ENCODE measurements around the gene ENPEP.
"Not testable (repeated sequence)": the region's sequence is repeated elsewhere in the genome, so short reads cannot be mapped to it uniquely, and the experiment has no call there.

ENPEP gene

GRCh38 chr4:110475881-110476818, at the start of gene ENPEP:
ENPEP (plus strand) TSS chr4:110476155; CDS start chr4:110476415, 260 bp downstream.
- peak within 1 kb of the TSS; percentile 50 for H3K4me3 ChIP-seq (ENCODE audit: control insufficient read depth, low read depth, low read length)
- TF ChIP-seq CTCF (IDR thresholded peaks at IDR 0.05; ENCODE audit: control insufficient read depth, insufficient read depth, low read depth, low read length, missing control alignments), result no peak
- no peak for DNase-seq (ENCODE audit: low read depth)

- not testable (repeated sequence) for DNase-seq (ENCODE audit: low read depth); H3K4me3 ChIP-seq (ENCODE audit: control insufficient read depth, low read depth, low read length)
These were observed 44.1 kb upstream of the ENPEP start for GRCh38 chr4:110431805-110432204.

- not testable (repeated sequence) for H3K4me3 ChIP-seq (ENCODE audit: control insufficient read depth, low read depth, low read length); DNase-seq (ENCODE audit: low read depth)
These were observed 38.7 kb upstream of the ENPEP start for GRCh38 chr4:110437292-110437691.

GRCh38 chr4:110439209-110439608, 36.7 kb upstream of the ENPEP start:
- not testable (repeated sequence) for H3K4me3 ChIP-seq (ENCODE audit: control insufficient read depth, low read depth, low read length); DNase-seq (ENCODE audit: low read depth)

- no peak for TF ChIP-seq CTCF (IDR thresholded peaks at IDR 0.05; ENCODE audit: control insufficient read depth, insufficient read depth, low read depth, low read length, missing control alignments)
- no peak for DNase-seq (ENCODE audit: low read depth)
- no peak overlapping the region for H3K4me3 ChIP-seq (ENCODE audit: control insufficient read depth, low read depth, low read length)
These were observed 33.6 kb upstream of the ENPEP start for GRCh38 chr4:110442309-110442708.

- no peak for TF ChIP-seq CTCF (IDR thresholded peaks at IDR 0.05; ENCODE audit: control insufficient read depth, insufficient read depth, low read depth, low read length, missing control alignments)
- DNase-seq (ENCODE audit: low read depth), result no peak
- H3K4me3 ChIP-seq (ENCODE audit: control insufficient read depth, low read depth, low read length), result no peak overlapping the region
These were observed 33.2 kb upstream of the ENPEP start for GRCh38 chr4:110442788-110443187.

GRCh38 chr4:110449947-110450346, 26.0 kb upstream of the ENPEP start:
- no peak overlapping the region for H3K4me3 ChIP-seq (ENCODE audit: control insufficient read depth, low read depth, low read length)
- no peak for TF ChIP-seq CTCF (IDR thresholded peaks at IDR 0.05; ENCODE audit: control insufficient read depth, insufficient read depth, low read depth, low read length, missing control alignments)
- no peak for DNase-seq (ENCODE audit: low read depth)

GRCh38 chr4:110452546-110452945, 23.4 kb upstream of the ENPEP start:
- TF ChIP-seq CTCF (IDR thresholded peaks at IDR 0.05; ENCODE audit: control insufficient read depth, insufficient read depth, low read depth, low read length, missing control alignments), result no peak
- no peak overlapping the region for H3K4me3 ChIP-seq (ENCODE audit: control insufficient read depth, low read depth, low read length)
- no peak for DNase-seq (ENCODE audit: low read depth)
